VCaP (cell line): ENCODE results near the gene LGR4.

Experiments
- H3K27ac ChIP-seq: fragments of 450-650 bp; 2 replicates; pipeline ENCODE4 v1.5.1; 2017
- TF ChIP-seq, protein P1 (sequence below): fragments of 450-650 bp; conservative IDR thresholded peaks from 2 replicates; pipeline ENCODE4 v1.5.1; 2017; ENCODE audit warnings: mild to moderate bottlenecking, moderate library complexity

LGR4 gene

DNA sequence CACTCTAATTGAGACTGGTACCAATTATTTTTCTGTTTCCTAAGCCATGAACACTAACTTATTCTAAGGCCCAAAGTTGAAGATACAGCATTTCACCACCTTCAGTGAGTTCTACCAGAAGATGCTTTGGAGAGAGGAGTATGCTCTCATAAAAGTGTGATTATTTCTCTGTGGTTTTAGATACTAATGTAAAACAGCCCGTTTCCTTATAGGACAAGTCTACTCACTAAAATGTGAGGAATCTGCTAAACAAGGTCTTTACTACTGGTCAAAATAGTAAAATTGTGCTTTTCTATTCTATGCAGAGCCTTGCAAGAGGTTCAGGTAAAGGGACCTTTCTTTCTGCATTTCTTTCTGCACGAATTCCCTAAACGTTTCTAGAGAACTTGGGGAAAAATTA, 2.4 kb downstream of the LGR4 start:
- peak overlapping the region; percentile 92 for H3K27ac ChIP-seq

DNA sequence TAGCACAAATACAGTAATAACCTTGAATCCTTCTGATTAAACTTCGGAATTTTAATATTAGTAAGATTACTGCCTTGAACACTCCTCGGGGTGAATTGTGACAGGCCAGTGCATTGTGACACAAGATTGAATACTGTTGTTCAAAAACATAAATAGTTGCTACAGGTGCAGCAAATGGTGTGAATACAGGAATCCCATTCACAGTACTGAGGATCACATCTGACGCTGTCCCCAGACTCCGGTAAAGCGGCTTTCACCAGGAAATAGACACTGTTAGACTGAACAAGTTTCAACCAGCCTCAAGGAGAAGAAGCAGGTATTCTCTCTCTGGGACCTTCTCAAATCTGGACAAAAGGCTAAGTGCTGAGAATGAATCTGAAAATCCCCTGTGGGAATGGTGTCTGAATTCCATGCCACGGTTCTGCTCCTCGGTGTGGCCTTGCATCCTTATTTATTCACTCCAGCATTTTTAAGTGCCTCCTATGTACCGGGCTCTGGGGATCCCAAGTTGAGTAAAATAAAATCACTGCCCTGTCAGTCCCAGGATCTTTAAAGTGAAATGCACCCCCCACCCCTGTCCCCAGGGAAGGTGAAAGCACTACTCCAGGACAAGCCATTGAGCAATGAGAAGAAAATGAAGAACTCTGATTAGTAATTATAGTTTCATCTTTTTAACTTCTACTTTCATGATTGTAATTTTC, 3.4 kb downstream of the LGR4 start:
- peak overlapping the region; percentile 92 for H3K27ac ChIP-seq
- TF ChIP-seq, protein P1, sequence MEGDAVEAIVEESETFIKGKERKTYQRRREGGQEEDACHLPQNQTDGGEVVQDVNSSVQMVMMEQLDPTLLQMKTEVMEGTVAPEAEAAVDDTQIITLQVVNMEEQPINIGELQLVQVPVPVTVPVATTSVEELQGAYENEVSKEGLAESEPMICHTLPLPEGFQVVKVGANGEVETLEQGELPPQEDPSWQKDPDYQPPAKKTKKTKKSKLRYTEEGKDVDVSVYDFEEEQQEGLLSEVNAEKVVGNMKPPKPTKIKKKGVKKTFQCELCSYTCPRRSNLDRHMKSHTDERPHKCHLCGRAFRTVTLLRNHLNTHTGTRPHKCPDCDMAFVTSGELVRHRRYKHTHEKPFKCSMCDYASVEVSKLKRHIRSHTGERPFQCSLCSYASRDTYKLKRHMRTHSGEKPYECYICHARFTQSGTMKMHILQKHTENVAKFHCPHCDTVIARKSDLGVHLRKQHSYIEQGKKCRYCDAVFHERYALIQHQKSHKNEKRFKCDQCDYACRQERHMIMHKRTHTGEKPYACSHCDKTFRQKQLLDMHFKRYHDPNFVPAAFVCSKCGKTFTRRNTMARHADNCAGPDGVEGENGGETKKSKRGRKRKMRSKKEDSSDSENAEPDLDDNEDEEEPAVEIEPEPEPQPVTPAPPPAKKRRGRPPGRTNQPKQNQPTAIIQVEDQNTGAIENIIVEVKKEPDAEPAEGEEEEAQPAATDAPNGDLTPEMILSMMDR, result no peak

More for the DNA sequence above, 2.4 kb downstream of the LGR4 start:
- TF ChIP-seq, protein P1, result no peak

DNA sequence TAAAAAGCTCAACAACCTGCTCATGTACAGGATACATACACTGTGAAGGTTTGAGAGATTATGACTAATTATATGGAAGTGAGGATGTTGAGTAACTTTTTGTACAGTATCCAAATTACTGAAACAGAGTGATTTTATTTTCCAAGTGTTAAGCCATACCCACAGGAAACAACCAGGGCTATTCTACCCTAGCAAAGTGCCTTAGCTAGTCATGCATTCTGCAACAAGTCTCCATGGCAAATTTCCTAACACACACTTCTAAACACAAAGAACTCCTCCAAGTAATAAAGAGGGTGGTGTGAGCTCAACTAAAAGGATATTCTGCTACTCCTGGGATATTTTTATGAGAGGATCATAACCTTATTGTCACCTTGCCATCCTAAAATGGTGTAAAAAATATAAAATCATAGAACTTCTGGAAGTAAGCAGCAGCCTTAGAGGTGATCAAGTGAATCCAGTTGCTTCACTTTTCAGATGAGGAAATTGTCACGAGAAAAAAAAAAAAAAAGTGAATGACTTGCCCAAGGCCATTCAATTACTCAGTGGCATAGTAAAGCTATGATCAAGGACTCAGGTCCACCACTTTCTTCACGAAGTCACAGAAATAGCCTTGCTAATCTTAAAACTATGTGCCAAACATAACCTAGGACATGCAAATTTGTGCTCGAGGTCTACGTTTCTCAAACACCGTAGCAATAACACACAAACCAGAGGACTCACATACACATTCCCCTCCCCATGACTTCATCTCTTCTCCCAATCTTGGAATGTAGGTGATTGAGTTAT, 4.2 kb downstream of the LGR4 start:
- TF ChIP-seq, protein P1, result no peak
- H3K27ac ChIP-seq, result peak overlapping the region; percentile 92

DNA sequence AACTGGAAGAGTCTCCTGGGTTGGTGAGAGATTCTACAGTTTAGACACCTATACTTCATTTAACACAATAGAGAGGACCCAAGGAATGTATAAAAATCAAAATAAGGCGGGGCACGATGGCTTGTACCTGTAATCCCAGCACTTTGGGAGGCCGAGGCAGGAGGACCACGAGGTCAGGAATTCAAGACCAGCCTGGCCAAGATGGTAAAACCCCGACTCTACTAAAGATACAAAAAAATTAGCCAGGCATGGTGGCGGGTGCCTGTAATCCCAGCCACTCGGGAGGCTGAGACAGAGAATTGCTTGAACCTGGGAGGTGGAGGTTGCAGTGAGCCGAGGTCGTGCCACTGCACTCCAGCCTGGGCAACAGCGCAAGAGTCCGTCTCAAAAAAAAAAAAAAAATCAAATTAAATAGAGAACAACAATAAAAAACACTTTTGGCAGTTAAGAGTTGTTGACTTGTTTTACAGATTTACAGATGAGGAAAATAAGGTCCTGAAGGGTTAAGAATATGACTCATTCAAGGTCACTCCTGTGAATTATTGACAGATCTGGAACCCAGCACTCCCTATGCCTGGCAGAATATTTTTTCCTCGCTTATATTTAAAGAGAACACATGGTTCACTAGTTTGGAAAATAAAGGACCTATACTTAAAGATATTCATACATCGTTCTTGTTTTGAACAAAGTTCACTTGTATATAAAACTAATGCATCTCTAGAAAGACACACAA, 5.2 kb downstream of the LGR4 start:
- TF ChIP-seq, protein P1, result no peak
- peak overlapping the region; percentile 92 for H3K27ac ChIP-seq

DNA sequence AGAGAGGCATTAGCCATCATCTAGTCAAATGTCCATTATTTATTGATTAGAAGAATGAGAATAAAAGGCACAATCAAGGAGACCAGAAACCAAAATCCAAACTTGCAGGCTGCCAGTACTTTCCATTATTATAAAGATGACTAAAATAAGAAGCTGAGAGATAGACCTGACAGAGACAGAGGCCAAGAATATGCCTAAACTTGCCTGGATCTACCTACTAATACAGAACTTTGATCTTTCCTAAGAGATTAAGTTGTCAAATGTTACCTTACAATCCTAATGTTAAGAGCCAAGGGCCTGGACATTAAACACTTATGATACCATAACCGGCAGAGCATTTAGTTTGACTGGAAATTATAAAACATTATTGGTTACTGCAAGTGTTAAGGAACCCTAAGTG, 6.2 kb downstream of the LGR4 start:
- TF ChIP-seq, protein P1, result no peak
- H3K27ac ChIP-seq, result peak overlapping the region; percentile 3; the same call in 1 of the 2 replicates

DNA sequence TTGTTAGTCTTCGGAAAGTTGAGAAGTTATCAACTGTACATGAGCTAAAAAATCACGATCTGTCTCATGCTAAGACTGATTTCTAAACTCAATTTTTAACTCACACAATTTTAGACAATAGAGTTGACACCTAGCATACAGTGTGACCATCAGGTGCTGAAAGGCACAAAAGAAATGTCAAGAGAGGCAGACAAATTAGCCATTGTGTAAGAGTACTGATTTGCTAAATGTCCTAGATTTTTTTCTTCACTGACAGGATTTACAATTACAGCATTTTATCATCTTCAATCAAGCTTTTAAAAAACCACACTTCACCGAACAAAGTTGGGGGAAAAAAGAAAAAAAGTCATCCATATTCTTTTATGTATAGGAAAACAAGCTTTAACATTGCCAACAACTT, 7.0 kb downstream of the LGR4 start:
- TF ChIP-seq, protein P1, result no peak
- H3K27ac ChIP-seq, result peak overlapping the region; percentile 3; the same call in 1 of the 2 replicates

DNA sequence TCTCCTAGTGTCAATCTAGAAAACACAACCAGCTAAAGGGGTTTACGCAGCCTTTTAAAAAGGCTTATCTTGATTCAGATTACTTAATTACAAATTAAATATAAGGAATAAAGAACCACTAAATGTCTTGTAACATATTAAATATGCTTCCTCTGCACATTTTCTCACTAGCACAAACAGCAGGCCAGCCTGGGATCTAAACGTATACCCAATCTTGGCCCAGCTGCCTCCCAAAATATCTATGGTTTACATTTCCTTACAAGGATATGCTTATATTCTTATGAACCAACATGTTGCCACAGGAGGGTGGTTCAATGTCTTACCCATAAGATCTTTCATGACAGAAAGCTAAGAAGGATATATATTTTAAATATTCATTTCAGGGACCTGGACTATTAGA, 7.7 kb downstream of the LGR4 start:
- TF ChIP-seq, protein P1, result no peak
- H3K27ac ChIP-seq, result peak overlapping the region; percentile 23; the same call in 1 of the 2 replicates
